Measurements from ENCODE around the gene CLEC5A.

CLEC5A gene

DNA sequence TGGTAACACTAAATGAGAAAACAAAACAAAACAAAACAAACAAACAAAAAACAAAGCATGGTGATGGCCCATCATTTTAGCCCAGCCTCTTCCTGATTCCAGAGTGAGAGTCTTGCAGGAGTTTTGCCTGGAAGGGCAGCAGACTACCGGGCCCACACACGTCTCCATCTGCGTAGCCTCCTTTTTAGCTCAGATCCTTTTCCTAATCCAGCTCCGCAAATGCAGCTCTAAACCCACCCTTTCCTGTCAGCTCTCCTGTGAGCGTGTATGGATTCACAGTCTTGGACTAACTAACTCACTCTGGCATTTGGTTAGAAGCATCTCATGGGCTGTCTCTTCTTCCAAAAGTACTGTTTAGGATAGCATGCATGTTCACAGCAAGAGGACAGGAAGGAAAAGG is 16.6 kb downstream of the CLEC5A start:
- DNase-seq (ENCODE audit: low read depth): no peak
- TF ChIP-seq, protein P1, sequence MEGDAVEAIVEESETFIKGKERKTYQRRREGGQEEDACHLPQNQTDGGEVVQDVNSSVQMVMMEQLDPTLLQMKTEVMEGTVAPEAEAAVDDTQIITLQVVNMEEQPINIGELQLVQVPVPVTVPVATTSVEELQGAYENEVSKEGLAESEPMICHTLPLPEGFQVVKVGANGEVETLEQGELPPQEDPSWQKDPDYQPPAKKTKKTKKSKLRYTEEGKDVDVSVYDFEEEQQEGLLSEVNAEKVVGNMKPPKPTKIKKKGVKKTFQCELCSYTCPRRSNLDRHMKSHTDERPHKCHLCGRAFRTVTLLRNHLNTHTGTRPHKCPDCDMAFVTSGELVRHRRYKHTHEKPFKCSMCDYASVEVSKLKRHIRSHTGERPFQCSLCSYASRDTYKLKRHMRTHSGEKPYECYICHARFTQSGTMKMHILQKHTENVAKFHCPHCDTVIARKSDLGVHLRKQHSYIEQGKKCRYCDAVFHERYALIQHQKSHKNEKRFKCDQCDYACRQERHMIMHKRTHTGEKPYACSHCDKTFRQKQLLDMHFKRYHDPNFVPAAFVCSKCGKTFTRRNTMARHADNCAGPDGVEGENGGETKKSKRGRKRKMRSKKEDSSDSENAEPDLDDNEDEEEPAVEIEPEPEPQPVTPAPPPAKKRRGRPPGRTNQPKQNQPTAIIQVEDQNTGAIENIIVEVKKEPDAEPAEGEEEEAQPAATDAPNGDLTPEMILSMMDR (conservative IDR thresholded peaks at IDR 0.05; ENCODE audit: control insufficient read depth, insufficient read depth, low read depth, low read length): no peak
- no peak overlapping the region for H3K4me3 ChIP-seq (ENCODE audit: control insufficient read depth, low read depth, low read length)

DNA sequence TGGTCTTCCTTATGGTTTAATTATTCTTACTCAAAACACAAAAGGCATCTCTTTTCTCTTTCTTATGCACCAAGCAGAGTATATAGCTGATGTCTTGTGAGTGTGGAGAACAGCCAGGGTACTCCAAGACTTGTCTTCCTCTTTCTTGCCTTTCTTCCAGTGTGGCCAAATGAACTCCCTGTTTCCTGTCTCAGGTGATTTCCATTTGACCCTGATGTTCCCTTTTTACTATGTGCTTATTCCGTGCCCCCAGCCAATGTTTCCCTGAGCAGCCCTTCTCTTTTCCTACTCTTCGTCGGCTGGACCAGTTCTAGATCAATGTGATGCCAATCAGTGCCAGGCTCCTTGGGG is 18.0 kb downstream of the CLEC5A start:
- no peak for DNase-seq (ENCODE audit: low read depth)
- TF ChIP-seq, protein P1 (conservative IDR thresholded peaks at IDR 0.05; ENCODE audit: control insufficient read depth, insufficient read depth, low read depth, low read length): no peak
- no peak overlapping the region for H3K4me3 ChIP-seq (ENCODE audit: control insufficient read depth, low read depth, low read length)

DNA sequence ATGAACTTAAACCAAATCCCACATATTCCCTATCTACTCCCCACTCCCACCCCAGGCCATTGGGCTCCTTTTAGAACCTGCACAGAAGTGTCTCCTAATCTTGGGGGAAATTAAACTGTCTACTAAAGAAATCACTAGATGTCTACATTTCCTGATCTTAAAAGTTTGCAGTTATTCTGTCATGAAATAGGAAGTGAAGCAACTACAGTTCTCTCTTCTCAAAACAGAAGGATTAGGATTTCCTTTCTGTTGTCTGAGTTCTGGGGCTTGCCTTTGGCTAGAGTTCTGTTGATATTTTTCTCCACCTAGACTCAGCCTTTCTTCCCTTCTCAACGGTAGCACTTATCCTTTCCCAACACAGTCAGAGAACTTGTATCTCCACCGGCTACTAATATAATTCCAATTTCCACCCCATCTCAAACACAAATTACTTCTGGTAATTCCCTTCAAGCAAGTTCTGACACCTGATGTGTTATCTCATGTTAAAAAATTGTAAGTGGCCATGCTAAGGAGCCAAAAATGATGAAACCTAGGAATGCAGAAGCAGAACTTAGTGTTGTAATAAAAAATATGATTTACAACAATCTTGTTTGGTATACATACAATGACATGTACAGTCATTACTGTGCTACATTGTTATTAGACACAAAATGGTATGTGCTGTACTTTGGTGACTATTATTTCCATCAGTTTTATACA is 18.5 kb downstream of the CLEC5A start:
- TF ChIP-seq, protein P1 (conservative IDR thresholded peaks at IDR 0.05; ENCODE audit: control insufficient read depth, insufficient read depth, low read depth, low read length): no peak
- H3K4me3 ChIP-seq (ENCODE audit: control insufficient read depth, low read depth, low read length): no peak overlapping the region
- no peak for DNase-seq (ENCODE audit: low read depth)

DNA sequence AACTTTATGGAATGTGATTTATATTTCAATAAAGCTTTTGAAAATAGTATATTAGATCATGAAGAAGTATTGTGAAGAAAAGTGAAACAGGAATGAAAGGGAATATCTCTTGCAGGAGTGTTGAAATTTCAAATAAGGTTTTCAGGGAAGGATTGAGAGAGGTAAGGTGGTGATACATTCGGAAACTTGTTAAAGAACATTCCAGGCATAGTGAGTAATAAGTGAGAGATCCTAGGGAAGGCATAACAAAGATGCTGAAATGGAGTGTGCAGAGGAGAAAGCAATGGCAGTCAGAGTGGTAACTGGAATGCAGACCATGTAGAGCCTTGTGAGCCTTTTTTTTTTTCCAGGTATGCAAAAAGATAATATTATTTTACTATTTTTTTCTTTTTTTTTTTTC is 26.5 kb downstream of the CLEC5A start:
- no peak overlapping the region for H3K4me3 ChIP-seq (ENCODE audit: control insufficient read depth, low read depth, low read length)
- DNase-seq (ENCODE audit: low read depth): no peak
- TF ChIP-seq, protein P1 (conservative IDR thresholded peaks at IDR 0.05; ENCODE audit: control insufficient read depth, insufficient read depth, low read depth, low read length): no peak

DNA sequence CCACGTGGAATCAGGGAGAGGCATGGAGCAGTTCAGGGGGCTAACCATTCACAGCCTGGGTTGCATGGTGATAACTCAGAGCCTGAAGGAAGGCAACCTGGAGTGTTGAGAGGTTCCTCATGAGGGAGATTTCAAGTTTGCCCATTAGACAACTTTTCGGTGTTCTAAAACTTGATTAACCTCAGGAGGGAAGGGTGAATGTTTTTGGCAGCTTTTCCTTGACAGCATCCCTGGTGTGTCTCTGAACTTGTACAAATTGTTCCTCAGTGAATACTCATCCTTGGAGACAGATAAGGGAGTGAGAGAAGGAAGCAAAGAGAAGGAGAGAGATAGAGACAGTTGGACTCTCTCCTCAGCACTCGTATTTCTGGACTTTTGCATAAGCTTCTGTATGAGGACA is 30.7 kb downstream of the CLEC5A start, which contains the start of gene OR9A4:
Gene OR9A4, plus strand, starts transcription at position 301 of the 400 bp plus-strand sequence. CDS start 2,477 bp downstream, outside the sequence.
- no peak within 1 kb of the TSS for H3K4me3 ChIP-seq (ENCODE audit: control insufficient read depth, low read depth, low read length)
- TF ChIP-seq, protein P1 (conservative IDR thresholded peaks at IDR 0.05; ENCODE audit: control insufficient read depth, insufficient read depth, low read depth, low read length): no peak
- no peak for DNase-seq (ENCODE audit: low read depth)

DNA sequence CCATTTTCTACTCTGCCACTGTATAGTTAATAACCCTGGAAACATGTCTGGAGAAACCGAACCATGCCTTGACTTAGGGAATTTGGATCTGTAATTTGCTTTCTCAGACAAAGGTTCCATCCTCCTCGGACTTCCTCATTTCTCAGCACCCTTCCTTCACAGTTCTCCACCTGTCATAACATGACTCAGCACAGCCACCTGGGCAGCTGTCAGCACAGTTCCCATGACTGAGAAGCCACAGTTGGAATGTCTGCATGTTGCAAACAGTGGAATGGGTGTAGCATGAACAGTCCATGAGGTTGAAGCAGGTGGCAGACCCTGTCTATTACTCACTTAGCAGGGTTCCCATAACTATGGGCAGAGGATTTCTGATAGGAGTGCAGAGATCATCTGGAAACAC is 31.2 kb downstream of the CLEC5A start:
- TF ChIP-seq, protein P1 (conservative IDR thresholded peaks at IDR 0.05; ENCODE audit: control insufficient read depth, insufficient read depth, low read depth, low read length): no peak
- no peak overlapping the region for H3K4me3 ChIP-seq (ENCODE audit: control insufficient read depth, low read depth, low read length)
- DNase-seq (ENCODE audit: low read depth): no peak
